Stimulated activated CD4-positive, alpha-beta T cell treated with anti-CD3 and anti-CD28 coated beads, Interleukin-2, amount 100 ng/mL, for 24 hours (primary cell): ENCODE measurements around the gene GIPC3.
"Not testable (repeated sequence)": the region's sequence is repeated elsewhere in the genome, so short reads cannot be mapped to it uniquely, and the experiment has no call there.

Experiments
- DNase-seq, 2 donors: peaks; one replicate each; pipeline ENCODE4 v3.0.0-alpha.2; 2020

GIPC3 gene

DNA sequence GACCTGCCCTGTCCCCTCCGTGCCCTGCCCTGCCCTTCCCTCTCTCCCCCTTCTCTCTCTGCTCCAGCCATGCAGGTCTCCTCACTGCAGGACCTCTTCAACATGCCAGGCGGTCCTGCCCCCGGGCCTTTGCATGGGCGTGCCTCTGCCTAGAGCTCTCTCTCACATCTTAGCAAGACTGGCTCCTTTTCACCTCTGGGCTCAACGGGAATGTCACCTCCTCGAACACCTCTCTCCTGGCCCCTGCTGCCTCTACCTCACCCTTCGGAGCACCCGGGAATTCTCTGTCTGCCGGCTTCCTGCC is 33.5 kb upstream of the GIPC3 start:
- no peak for DNase-seq

DNA sequence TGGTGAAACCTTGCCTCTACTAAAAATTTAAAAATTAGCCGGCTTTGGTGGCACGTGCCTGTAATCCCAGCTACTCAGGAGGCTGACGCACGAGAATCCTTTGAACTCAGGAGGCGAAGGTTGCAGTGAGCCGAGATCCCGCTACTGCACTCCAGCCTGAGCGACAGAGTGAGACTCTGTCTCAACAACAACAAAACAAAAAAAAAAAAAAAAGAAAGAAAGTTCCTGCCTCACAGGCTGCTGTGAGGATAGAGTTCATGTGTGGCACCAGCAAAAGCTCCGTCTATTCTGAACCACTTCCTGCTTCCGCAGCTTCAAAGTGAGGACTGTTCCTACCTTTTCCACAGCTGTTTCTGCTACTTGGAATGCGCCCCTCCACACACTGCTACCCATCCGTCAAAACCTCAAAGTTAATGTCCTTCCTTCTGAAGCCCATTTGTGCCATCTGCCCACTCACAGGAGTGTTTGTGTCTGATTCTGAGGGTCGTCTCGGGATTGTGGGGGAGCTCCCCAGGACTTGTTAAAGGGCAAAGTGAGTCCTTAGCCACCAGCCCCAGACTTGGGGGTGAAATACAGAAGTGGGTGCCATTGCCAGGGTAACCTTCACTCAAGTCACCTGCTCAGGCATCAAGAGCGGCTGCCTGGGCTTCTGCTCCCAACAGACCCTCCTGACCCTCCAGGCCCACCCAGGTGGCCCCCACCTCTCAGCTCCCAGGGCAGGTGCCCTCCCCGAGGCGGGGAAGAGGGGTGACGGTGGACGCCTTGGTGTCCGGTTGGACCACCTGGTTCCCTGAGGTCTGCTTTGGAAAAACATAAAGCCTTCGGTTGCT is 30.8 kb upstream of the GIPC3 start:
- peak in 1 of 2 donors; percentile 37 for DNase-seq

DNA sequence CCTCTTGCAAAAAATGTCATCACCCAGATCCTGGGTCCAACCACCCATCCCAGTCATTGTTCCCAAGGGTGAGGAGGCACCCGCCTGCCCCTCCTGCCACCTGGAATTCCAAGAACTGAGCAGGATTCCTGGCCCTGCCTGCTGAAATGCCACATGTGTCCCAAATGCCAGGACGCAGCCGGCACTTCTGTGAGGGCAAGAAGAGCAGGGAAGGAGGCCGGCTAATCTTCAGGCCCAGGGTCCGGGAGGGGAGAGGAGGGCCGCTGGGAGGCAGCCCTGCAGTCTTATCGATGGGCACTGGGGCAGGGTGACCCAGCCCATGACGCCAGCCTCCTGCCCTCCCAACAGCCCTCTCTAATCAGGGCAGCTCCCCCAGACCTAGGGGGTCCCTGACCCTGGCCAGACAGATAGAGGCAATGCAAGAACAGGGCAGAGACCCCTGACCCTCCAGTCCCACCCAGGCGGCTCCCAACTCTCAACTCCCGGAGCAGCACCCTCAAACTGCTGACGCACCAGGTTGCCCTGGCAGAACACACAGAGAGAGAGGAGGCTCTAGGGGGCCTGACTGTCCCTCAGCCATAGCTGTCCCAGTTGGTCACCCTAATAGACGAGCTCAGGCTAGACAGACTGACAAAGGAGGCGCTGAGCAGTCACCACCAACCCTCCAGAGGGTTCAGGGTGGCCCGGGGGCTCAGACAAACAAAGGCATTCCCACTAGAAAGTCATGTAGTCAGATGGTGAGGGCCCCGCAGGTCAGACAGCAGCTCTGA is 29.4 kb upstream of the GIPC3 start:
- DNase-seq = no peak

DNA sequence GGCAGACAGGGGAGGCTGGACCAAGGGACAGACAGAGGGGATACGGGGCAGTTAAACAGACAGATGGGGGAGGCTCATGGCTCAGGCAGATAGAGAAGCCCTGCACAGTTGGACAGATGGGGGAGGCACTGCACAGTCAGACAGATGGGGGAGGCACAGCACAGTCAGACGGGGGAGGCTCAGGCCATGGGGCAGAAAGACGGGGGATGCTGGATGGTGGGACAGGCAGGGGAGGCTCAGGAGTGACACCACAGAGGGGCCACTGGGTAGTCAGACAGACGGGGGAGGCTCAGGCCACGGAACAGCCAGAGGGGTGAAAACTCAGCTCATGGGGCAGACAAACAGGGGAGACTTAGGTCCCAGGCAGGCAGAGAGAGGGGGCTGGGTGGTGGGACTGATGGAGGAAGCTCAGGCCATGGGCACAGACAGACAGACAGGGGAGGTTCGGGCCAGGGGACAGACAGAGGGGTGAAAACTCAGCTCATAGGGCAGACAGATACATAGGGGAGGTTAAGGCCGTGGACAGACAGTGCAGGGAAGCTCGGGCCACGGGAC is 28.8 kb upstream of the GIPC3 start:
- DNase-seq = peak in 1 of 2 donors; percentile 32

DNA sequence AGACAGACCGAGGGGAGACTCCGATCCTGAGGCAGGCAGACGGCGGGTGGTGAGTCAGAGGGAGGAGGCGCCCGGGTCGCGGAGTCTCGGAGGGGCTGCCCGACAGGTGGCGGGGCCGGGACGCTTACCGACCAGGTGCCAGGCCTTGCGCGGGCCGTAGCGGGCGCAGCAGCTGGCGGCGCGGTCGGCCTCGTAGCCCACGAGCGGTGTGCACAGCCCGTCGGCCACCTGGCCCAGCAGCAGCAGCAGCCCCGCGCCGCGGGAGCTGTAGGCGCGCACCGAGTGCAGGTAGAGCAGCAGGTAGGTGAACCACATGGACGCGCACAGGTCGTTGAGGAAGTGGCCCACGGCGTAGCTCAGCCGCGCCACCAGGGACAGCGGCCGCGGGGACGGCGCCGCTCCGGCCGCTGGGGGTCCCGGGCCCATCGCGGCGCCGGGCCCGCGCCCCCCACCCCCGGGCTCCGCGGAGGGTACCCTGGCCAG is 28.3 kb upstream of the GIPC3 start:
- peak; percentile 73 to 76 for DNase-seq

DNA sequence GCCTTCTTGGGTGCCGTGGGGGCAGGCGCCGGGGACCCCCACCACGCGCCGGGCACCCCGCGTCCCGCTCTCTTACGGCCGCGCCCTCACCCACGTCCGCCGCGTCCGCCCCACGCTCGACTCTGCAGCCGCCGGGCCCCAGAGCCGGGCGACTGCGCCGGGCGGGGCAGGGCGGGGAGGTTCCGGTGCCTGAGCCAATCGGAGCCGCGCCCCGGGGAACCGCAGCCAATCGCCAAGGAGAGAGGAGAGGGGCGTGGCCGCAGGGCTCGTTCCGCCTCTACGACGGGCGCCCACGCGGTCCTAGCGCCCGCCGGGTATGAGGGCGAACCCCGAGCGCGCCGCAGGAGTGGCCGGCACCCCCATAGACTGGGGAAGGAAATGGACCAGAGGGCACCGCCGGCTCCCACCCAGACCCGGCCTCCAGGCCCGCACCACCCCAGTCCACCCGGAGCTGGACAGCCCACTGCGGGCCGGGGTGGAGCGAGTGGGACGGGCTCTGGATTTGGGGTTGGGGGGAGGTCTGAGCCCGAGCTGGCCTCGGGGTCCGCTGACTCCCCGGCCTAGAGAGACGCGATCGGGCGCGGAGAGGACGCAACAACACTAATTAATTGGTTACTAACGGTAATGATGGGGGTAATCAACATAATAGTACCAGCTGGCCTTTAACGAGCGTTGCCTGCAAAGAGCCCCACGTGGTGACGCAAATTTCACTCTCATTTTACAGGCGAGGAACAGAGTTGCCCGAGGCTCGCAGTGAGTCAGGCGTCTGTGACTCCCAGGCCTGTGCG is 27.6 kb upstream of the GIPC3 start, which contains the start of gene MFSD12:
Gene MFSD12 (minus strand): TSS at position 126 of the 788 bp plus-strand sequence. CDS start 183 bp downstream, outside the sequence.
- peak; percentile 97 to 98 for DNase-seq

DNA sequence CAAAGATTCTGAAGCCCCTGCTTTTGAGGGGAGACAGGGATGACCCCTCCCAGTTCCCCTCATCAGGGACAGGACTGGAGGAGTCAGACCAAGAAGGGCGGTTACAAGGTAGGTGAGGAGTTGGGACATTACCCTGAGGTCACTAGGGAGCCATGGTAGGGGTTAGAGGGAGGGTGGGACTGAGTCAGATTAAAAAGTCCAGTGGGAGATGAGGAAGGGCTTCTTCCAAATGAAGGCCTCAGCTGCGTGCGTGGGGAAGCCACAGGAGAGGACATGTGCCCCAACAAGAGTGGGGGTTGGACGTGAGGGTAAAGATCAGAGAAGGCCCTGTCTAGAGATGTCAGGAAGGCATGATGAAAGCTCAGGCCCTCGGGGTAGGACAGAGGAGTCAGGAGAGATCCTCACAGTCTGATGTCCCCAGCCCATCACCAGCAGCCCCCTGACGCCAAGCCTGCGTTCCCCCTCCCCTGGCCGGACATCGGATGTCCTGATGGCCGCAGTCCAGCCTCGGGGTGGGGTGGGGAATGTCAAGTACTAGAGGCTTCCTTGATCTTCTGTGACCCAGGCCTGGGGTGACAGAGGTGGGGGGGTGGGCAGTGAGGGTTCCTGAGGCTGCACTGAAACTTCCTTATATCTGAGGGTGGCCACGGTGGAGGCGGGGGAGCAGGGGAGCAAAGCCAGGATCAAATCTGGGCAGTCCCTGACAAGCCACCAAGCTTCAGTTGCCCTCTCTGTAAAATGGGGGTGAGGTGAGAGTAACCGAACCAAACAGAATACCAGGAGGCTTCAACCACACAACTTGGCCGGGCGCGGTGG is 21.4 kb upstream of the GIPC3 start:
- no peak for DNase-seq

DNA sequence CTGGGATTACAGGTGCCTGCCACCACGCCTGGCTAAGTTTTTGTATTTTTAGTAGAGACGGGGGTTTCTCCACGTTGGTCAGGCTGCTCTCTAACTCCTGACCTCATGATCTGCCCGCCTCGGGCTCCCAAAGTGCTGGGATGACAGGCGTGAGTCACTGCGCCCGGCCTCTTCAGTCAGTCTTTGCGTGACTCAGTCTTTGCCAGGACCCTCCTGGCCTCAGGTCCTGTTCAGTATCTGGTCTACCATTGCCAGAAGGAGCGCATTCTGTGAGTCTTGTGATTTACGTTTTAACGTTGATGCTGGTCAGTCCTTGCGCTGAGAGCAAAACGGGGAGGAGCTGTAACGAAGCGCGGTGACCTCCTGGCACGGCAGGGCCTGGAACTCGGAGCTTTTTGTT is 20.1 kb upstream of the GIPC3 start:
- no peak for DNase-seq

DNA sequence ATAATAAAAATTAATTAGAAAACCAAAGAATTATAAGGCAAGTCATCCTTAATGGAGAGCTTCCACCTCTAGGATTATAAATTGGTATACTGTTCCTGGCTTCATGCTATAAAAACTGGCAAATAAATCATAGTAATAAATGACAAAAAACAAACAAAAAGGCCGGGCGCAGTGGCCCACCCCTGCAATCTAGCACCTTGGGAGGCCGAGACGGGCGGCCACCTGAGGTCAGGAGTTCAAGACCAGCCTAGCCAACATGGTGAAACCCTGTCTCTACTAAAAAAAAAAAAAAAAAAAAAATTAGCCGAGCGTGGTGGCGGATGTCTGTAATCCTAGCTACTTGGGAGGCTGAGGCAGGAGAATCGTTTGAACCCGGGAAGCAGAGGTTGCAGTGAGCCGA is 15.2 kb upstream of the GIPC3 start:
- not testable (repeated sequence) for DNase-seq

DNA sequence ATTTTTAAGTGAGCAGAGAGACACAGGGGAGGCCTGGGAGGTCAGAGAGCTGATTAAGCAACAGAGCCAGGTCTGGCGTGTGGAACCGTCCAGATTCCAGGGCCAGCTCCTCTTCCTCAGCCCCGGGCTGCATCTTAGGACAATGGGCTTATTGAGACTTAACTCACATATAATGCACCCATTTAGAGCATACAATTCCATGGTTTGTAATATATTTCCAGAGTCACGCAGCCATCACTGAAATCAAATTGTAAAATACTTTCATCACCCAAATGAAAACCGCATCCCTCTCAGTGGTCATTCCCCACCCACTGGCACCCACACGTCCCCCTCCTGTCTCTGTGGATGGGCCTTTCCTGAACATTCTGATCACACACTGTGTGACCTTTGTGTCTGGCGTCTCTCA is 14.7 kb upstream of the GIPC3 start:
- DNase-seq = no peak

DNA sequence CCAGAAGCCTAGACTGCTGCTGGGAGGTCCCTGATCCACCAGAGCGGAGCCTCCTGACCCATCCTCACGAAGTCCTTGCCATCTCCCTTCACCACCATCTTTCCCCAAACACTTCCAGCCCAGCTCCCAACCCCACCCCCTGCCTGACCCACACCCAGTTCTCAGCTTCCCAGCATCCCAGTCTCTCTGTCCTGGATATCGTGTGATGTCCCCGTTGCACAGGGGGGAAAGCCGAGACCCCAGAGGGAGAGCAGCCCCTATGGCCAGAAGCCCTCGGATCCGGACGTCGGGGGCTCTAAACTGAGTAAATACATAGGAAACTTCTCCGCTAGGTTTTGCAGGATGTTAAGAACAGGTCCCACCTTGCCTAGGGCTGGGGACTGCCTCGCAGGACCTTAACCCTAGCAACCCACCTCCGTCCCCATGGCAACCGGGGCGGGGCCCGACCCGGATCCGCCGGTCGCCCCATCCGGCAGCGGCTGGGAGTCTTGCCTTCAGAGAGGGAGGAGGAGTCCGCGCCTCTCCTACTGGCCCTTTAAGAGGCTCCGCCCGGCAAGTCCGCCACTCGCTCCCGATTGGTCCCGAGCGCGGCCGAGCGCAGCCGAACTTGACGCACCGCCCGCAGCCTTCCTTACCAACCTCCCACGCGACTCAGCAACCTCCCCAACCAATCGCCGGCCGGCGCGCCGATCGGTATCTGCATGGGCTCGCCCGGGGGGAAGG is 13.0 kb upstream of the GIPC3 start:
- DNase-seq = peak; percentile 99 to 100

DNA sequence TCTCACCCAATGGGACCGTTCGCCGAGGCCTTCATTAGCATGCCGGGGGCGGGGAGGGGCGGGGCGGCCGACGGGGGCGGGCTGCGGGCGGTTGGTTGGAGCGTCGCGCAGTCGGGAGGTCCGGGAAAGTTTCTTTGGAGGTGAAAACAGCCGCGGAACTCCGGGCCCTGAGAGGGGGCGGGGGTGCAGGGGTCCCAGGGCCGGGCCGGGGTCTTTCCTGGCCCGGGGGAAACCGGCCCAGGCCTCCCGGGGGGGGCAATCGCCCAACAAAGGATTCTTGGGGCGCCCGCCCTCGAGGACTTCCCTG is 12.5 kb upstream of the GIPC3 start, which contains the start of gene HMG20B:
Gene HMG20B (plus strand): TSS at position 90 of the 307 bp plus-strand sequence. CDS start 366 bp downstream, outside the sequence.
- DNase-seq = no peak

DNA sequence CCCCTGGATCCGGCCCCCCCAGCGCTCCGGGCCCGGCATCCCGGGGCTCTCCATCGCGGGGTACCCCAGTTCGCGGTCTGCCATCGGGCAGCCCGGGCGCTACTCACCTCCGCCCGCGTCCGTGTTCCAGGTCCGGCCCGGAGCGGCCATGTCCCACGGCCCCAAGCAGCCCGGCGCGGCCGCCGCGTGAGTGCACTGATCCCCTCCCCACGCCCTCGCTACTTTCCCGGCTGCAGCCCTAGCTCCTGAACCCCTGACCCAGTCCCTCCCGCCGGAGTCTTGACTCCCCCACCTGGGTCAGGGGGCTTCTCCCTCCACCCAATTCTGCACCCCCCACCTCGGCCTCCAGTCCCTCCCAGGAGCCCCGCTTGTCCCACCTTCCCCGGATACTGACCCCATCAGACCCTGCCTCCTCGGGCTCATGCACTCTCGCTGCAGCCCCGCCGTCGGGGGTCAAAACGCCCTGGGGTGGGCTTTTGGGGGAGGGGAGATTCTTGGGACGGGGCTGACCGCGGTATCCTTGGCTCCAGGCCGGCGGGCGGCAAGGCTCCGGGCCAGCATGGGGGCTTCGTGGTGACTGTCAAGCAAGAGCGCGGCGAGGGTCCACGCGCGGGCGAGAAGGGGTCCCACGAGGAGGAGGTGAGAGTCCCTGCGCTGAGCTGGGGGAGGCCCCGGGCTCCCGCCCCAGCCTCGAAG is 12.0 kb upstream of the GIPC3 start:
- DNase-seq = peak; percentile 36 to 40

DNA sequence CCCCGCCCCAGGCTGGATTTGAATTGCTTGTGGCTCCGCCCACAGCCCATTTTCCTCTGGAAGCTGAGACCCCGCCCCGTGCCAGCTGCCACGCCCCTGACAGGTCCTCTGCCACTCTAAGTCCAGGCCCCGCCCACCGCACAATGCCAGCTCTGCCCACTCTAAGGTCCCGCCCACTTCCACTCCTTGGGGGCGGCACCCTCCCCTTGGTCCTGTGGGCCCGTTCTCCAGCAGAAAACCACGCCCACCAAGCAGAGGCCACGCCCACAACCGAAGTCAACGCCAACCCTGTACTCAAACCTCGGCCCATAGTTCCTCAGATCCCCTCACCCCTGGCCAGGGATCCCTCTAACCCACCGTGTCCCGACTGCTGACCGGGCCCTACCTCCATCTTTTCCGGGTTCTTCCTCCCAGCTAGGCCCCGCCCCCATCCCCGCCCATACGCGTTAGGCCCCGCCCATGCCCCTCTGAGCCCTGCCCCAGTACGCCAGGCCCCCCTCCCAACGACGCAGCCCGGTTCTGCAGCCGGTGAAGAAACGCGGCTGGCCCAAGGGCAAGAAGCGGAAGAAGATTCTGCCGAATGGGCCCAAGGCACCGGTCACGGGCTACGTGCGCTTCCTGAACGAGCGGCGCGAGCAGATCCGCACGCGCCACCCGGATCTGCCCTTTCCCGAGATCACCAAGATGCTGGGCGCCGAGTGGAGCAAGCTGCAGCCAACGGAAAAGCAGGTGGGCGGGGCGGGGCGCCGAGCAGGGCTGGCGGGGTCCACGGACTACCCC is 11.2 kb upstream of the GIPC3 start:
- peak; percentile 82 to 95 for DNase-seq

DNA sequence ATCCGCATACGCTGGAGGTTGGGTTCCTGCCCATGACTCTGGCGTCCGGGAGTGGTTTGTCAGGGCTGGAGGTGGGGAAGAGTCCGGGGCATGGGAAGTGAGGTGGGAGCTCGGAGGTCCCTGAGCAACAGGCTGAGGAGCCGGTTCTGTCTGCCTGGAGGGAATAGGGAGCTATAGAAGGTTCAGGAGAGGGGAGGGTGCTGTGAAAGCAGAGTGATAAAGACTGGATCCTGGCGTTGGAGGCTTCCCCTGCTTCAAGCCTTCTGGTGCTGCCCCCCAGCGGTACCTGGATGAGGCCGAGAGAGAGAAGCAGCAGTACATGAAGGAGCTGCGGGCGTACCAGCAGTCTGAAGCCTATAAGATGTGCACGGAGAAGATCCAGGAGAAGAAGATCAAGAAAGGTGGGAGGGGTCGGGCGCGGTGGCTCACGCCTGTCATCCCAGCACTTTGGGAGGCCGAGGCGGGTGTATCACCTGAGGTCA is 10.0 kb upstream of the GIPC3 start:
- DNase-seq = no peak

DNA sequence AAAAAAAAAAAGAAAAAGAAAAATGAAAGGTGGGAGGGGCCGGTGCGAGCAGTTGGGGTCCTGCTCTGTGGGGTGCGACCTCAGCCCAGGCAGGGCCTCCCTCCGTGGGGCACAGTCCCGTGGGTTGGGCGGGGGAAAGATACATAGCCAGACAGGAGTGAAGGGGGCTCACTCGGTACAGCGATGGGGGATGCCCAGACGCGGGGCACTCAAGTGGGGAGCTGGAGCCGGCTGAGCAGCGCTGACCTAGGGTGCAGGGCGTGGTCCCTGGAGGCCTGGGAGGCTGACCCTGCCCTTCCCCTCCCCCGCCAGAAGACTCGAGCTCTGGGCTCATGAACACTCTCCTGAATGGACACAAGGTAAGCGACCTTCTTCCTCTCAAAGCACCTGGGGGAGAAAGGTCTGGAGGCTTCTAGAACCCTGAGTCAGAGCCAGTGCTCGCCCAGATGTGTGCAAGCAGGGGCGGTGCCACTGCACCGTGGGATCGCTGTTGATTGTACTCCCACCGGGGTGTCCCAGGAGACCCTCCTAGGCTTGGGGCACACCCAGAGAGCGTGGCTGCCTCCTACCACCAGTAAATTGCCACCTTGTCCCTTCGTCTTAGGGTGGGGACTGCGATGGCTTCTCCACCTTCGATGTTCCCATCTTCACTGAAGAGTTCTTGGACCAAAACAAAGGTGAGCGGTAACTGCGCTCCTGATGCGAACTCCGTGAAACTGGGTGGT is 9.2 kb upstream of the GIPC3 start:
- DNase-seq = no peak

DNA sequence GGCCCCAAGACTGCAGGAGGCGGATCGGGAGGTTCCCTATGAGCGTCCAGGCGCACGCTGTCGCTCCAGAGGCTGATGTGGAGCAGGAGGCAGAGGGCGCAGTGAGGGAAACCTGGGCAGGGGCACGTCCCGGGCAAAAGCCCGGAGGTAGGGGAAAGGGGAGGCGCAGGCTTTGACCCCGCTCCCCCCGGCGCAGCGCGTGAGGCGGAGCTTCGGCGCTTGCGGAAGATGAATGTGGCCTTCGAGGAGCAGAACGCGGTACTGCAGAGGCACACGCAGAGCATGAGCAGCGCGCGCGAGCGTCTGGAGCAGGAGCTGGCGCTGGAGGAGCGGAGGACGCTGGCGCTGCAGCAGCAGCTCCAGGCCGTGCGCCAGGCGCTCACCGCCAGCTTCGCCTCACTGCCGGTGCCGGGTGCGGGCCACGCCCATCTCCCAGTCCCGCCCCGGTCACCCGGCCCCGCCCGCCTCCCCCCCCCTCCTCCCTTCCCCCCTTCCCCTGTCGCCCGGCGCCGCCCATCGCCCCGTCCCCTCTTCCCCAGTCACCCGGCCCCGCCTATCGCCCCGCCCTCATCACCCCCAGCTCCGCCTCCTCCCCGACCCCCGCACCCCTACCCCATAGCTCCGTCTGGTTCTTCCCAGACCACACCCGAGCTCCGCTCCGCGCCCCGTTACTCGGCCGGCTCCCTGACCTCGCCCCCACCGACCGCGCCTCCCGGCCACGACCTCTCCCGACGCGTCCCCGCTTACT is 8.4 kb upstream of the GIPC3 start:
- DNase-seq = no peak

DNA sequence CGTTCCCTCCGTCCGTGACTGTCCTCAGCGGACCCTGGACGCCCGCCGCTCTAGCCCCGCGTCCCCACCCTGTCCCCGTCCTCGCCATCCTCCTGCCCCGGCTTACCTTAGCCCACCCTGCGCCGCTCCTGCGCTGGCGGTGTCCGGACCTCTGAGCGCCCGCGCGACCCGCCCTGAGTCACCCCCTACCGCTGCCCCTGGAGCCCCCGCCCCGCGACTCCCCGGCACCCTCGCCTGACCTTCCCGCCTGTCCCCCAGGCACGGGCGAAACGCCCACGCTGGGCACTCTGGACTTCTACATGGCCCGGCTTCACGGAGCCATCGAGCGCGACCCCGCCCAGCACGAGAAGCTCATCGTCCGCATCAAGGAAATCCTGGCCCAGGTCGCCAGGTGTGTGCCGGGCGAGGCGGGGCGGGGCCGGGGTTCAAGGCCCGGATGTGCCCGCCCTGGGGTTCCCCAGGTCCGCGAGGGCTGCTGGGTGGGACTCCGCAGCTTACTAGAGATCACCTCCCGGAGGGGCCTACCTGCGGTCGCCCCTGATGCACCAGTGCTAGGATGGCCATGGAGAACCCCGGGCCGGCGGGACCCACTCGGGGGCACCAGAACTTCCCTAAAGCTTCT is 7.4 kb upstream of the GIPC3 start:
- no peak for DNase-seq
